Cerebellar cortex (tissue), 1 donor: ENCODE results near the gene FMO1.
"Not testable (repeated sequence)": the region's sequence is repeated elsewhere in the genome, so short reads cannot be mapped to it uniquely, and the experiment has no call there.

Experiments used
- DNase-seq: peaks from one replicate; pipeline ENCODE4 v3.0.0-alpha.2; 2015; ENCODE audit warnings: low spot score

The FMO1 gene

GRCh38 chr1:171248302-171248701 is at the start of gene FMO1:
FMO1 (plus strand) TSS chr1:171248494; CDS start chr1:171258088, 9,594 bp downstream.
- DNase-seq = no peak

- no peak for DNase-seq
These were observed 44.0 kb upstream of the FMO1 start for GRCh38 chr1:171204296-171204695.

GRCh38 chr1:171206204-171206977 is 41.9 kb upstream of the FMO1 start:
- DNase-seq = no peak

GRCh38 chr1:171206978-171207355 is 41.3 kb upstream of the FMO1 start:
- DNase-seq = no peak

GRCh38 chr1:171207377-171207776 is 40.9 kb upstream of the FMO1 start:
- no peak for DNase-seq

- DNase-seq = no peak
These were observed 37.9 kb upstream of the FMO1 start for GRCh38 chr1:171210355-171210754.

GRCh38 chr1:171212607-171213351 is 35.5 kb upstream of the FMO1 start:
- DNase-seq = no peak

GRCh38 chr1:171213559-171214454 is 34.5 kb upstream of the FMO1 start:
- DNase-seq = no peak

GRCh38 chr1:171217658-171218443 is 30.4 kb upstream of the FMO1 start:
- no peak for DNase-seq

- no peak for DNase-seq
These were observed 29.6 kb upstream of the FMO1 start for GRCh38 chr1:171218661-171219060.

GRCh38 chr1:171219346-171220080 is 28.8 kb upstream of the FMO1 start:
- DNase-seq = no peak

- DNase-seq = peak; percentile 28
These were observed 28.2 kb upstream of the FMO1 start for GRCh38 chr1:171220081-171220420.

GRCh38 chr1:171220581-171221054 is 27.7 kb upstream of the FMO1 start:
- peak; percentile 55 for DNase-seq

- DNase-seq = no peak
These were observed 26.4 kb upstream of the FMO1 start for GRCh38 chr1:171221665-171222591.

GRCh38 chr1:171222936-171223335 is 25.4 kb upstream of the FMO1 start:
- no peak for DNase-seq

- DNase-seq = not testable (repeated sequence)
These were observed 24.0 kb upstream of the FMO1 start for GRCh38 chr1:171224257-171224656.

GRCh38 chr1:171226747-171227370 is 21.4 kb upstream of the FMO1 start:
- peak; percentile 74 for DNase-seq

- no peak for DNase-seq
These were observed 17.0 kb upstream of the FMO1 start for GRCh38 chr1:171231326-171231725.

GRCh38 chr1:171233183-171233582 is 15.1 kb upstream of the FMO1 start:
- DNase-seq = no peak
